ENCODE measurements around the gene DEFB108B. TPM values are rescaled to one million over a fixed set of nuclear protein-coding genes. Genes with fewer than 3 reads are reported as not detected.
"Not testable (repeated sequence)": the region's sequence is repeated elsewhere in the genome, so short reads cannot be mapped to it uniquely, and the experiment has no call there.

Gene DEFB108B, protein sequence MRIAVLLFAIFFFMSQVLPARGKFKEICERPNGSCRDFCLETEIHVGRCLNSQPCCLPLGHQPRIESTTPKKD
- total RNA-seq = not detected
- not detected for polyA plus RNA-seq
- not detected for total RNA-seq

DNA sequence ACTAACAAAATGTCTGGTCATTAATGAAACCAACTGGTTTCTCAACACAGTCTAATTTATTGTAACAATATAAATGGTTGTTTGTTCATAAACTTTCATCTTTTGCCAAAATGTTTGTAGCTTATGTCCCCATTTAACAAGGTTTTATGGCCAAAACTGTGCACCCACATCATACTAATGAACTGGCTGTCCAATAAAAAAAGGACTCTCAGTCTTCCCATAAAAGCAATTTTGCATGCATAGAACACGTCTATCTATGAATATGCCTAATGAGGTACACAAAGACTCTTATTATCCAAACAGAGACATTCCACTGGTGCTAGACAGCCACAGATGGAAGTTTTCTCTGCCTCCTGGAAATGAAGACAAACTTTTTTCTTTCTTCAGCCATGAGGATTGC, at the start of gene DEFB108B:
TSS of gene DEFB108B (plus strand) at position 390 of the 400 bp plus-strand sequence. CDS start at position 390, 0 bp downstream.
- H3K4me1 ChIP-seq (ENCODE audit: control insufficient read depth in 2 of 2, insufficient read depth in 2 of 2, low read length in 2 of 2); H3K4me3 Mint-ChIP-seq; H3K36me3 Mint-ChIP-seq; H3K4me3 ChIP-seq (ENCODE audit: low read length); ATAC-seq; H3K9me3 ChIP-seq (ENCODE audit: control insufficient read depth in 2 of 3, low read length in 3 of 3); intact Hi-C loops (cut with micrococcal nuclease); H3K36me3 ChIP-seq (ENCODE audit: control insufficient read depth in 2 of 3, insufficient read depth in 3 of 3, low read length in 3 of 3); DNase-seq; H3K27me3 Mint-ChIP-seq; H3K27ac ChIP-seq (ENCODE audit: low read depth, low read length); H3K27me3 ChIP-seq (ENCODE audit: control insufficient read depth in 2 of 2, insufficient read depth in 2 of 2, low read length in 2 of 2); H3K27ac Mint-ChIP-seq; H3K4me1 Mint-ChIP-seq; CTCF ChIA-PET; POLR2A ChIA-PET: not testable (repeated sequence)
- H3K9me3 Mint-ChIP-seq = peaks cover 0 to 16% (median 3%) of the 10 kb centered on the region in 11 donors

DNA sequence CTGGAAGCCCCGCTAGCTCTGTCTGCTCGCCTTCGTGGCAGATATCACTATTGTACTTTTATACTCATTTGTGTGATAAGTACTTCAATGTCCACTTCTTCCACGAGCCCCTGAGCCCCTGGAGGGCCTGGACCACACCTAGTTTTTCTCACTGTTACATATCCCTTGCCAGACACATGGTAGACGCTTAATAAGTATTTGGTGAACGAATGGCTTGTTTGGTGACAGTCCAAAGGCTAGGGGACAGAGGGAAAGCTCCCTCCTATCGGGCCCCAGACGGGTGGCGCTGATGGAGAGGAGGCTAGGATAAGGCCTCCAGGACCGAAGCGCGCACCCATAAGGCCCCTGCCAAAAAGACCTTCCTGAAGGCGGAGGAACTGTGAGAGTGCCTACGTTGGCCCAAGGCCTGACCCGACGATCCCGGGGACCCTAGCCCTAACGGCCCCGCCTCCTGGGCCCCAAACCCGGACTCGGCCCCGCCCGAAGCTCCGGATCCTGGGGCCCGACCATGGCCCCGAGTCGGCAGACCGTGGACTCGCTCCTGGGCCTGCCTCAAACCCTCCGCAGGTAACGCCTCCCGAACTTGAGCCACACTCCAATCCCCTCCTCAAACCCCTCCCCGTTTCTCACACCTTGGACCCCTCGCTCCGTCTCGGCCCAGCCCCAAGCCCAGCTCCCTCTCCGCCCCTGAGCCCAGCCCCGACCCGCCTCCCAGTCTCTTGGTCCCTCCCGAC, 46.7 kb upstream of the DEFB108B start:
- H3K36me3 Mint-ChIP-seq; ATAC-seq; H3K4me1 ChIP-seq (ENCODE audit: control insufficient read depth in 2 of 2, insufficient read depth in 2 of 2, low read length in 2 of 2); H3K27me3 ChIP-seq (ENCODE audit: control insufficient read depth in 2 of 2, insufficient read depth in 2 of 2, low read length in 2 of 2); H3K9me3 Mint-ChIP-seq; H3K36me3 ChIP-seq (ENCODE audit: control insufficient read depth in 2 of 3, insufficient read depth in 3 of 3, low read length in 3 of 3); H3K27me3 Mint-ChIP-seq; H3K9me3 ChIP-seq (ENCODE audit: control insufficient read depth in 2 of 3, low read length in 3 of 3): not testable (repeated sequence)
- H3K27ac Mint-ChIP-seq = peak overlapping the region; percentile 84 to 99 (median 97)
- H3K4me3 Mint-ChIP-seq = peak overlapping the region; percentile 95 to 100 (median 98)
- POLR2A ChIA-PET = interaction anchor here (0.6 kb wide), 1 partner anchor 334 kb away, joined by 3 read pairs; no protein-coding TSS in a partner anchor
- Histone ChIP-seq H3K4me3 (ENCODE audit: low read length) (peak overlapping the region; percentile 86), H3K27ac (ENCODE audit: low read depth, low read length) (peak overlapping the region; percentile 93)
- peak in 1 of 9 donors; percentile 9 for DNase-seq
- intact Hi-C loops (cut with micrococcal nuclease) = loop anchor here (2.0 to 5.0 kb wide), 6 partner anchors 27 to 1356 kb away; partner anchors contain the start of genes CLPB (in 1 of the 2), FCHSD2 (in 1 of the 2), INPPL1 (in 1 of the 2) and NADSYN1 (in 1 of the 2)
- CTCF ChIA-PET = interaction anchor here (0.6 kb wide), 2 partner anchors 17 to 1357 kb away, joined by 4 read pairs; no protein-coding TSS in a partner anchor
- peaks cover 0 to 20% (median 12%) of the 10 kb centered on the region in 7 donors for H3K4me1 Mint-ChIP-seq

DNA sequence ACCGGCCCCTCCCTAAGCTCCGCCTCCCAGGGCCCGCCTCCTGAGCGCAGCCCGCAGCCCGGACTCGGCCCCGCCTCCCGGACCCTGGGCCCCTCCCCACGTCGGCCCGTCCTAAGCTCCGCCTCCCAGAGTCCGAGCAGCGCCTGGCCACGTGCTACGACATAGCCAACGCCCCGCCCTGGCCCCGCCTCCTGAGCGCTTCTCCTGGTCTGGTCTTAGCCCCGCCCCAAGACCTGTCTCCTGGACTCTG, 46.2 kb upstream of the DEFB108B start:
- Mint-ChIP-seq H3K27ac (peak overlapping the region; percentile 88 to 99 (median 98)), H3K4me1 (peaks cover 0 to 20% (median 12%) of the 10 kb centered on the region in 7 donors), H3K4me3 (peak overlapping the region; percentile 95 to 100 (median 98))
- POLR2A ChIA-PET; H3K27me3 ChIP-seq (ENCODE audit: control insufficient read depth in 2 of 2, insufficient read depth in 2 of 2, low read length in 2 of 2); H3K36me3 ChIP-seq (ENCODE audit: control insufficient read depth in 2 of 3, insufficient read depth in 3 of 3, low read length in 3 of 3); H3K27me3 Mint-ChIP-seq; H3K4me1 ChIP-seq (ENCODE audit: control insufficient read depth in 2 of 2, insufficient read depth in 2 of 2, low read length in 2 of 2); H3K36me3 Mint-ChIP-seq; H3K9me3 ChIP-seq (ENCODE audit: control insufficient read depth in 2 of 3, low read length in 3 of 3); H3K9me3 Mint-ChIP-seq: not testable (repeated sequence)
- intact Hi-C loops (cut with micrococcal nuclease) = loop anchor here (1.0 to 5.0 kb wide), 12 partner anchors 26 to 1356 kb away; partner anchors contain the start of genes NADSYN1 (in 2 of the 2), XNDC1N (in 2 of the 2), ANAPC15 (in 1 of the 2) and CLPB (in 1 of the 2)
- peak; percentile 92 for ATAC-seq
- Histone ChIP-seq H3K4me3 (ENCODE audit: low read length) (peak overlapping the region; percentile 86), H3K27ac (ENCODE audit: low read depth, low read length) (peak overlapping the region; percentile 93)
- DNase-seq = peak; percentile 90 to 97 (median 95)
- CTCF ChIA-PET = interaction anchor here (0.6 kb wide), 1 partner anchor 16 kb away, joined by 4 read pairs; no protein-coding TSS in a partner anchor

DNA sequence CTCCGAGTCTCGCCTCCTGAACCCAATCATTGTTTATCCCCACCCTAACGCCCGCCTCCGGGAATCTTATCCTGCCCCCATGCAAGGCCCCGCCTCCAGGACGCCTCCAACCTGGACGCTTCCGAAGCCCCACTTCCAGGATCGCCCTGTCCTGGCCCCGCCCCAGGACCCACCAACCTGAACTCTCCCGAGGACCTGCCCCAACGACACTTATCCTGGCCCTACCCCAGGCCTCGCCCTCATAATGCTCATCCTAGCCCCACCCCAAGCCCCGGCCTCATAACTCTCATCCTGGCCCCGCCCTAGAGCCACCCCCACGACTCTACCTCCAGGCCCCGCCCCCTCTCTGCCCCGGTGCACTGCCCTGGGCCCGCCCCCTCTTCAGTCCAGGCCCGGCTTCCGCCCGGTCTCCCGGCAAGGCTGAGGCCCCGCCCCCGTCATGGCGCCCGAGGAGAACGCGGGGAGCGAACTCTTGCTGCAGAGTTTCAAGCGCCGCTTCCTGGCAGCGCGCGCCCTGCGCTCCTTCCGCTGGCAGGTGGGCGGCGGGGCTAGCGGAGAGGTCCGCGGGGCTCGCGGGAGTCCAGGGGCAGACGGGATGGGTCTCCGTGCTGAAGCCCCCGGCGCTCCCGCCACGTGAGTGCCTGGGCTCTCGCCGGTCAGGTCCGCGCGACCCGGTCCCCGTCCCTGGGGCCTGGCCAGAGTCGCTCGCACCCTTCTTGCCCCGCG, 45.7 kb upstream of the DEFB108B start:
- no peaks in the 10 kb centered on the region for H3K36me3 Mint-ChIP-seq
- Histone ChIP-seq H3K27me3 (ENCODE audit: control insufficient read depth in 2 of 2, insufficient read depth in 2 of 2, low read length in 2 of 2) (no peaks in the 10 kb centered on the region), H3K36me3 (ENCODE audit: control insufficient read depth in 2 of 3, insufficient read depth in 3 of 3, low read length in 3 of 3) (peaks cover 0 to 4% (median 0%) of the 10 kb centered on the region in 3 experiments), H3K9me3 (ENCODE audit: control insufficient read depth in 2 of 3, low read length in 3 of 3) (no peaks in the 10 kb centered on the region), H3K4me3 (ENCODE audit: low read length) (peak overlapping the region; percentile 86), H3K27ac (ENCODE audit: low read depth, low read length) (peak overlapping the region; percentile 93), H3K4me1 (ENCODE audit: control insufficient read depth in 2 of 2, insufficient read depth in 2 of 2, low read length in 2 of 2) (no peaks in the 10 kb centered on the region)
- H3K27me3 Mint-ChIP-seq = peaks cover 0 to 5% (median 0%) of the 10 kb centered on the region in 5 donors
- peaks cover 0 to 3% (median 0%) of the 10 kb centered on the region in 11 donors for H3K9me3 Mint-ChIP-seq
- POLR2A ChIA-PET = no interaction called here
- peak overlapping the region; percentile 88 to 99 (median 98) for H3K27ac Mint-ChIP-seq
- H3K4me1 Mint-ChIP-seq = peaks cover 0 to 20% (median 12%) of the 10 kb centered on the region in 7 donors
- intact Hi-C loops (cut with micrococcal nuclease) = loop anchor here (1.0 to 5.0 kb wide), 12 partner anchors 26 to 1355 kb away; partner anchors contain the start of genes NADSYN1 (in 2 of the 2), XNDC1N (in 2 of the 2), ANAPC15 (in 1 of the 2) and CLPB (in 1 of the 2)
- CTCF ChIA-PET = no interaction called here
- ATAC-seq = peak; percentile 98
- peak overlapping the region; percentile 95 to 100 (median 98) for H3K4me3 Mint-ChIP-seq
- peak; percentile 86 to 96 (median 94) for DNase-seq

DNA sequence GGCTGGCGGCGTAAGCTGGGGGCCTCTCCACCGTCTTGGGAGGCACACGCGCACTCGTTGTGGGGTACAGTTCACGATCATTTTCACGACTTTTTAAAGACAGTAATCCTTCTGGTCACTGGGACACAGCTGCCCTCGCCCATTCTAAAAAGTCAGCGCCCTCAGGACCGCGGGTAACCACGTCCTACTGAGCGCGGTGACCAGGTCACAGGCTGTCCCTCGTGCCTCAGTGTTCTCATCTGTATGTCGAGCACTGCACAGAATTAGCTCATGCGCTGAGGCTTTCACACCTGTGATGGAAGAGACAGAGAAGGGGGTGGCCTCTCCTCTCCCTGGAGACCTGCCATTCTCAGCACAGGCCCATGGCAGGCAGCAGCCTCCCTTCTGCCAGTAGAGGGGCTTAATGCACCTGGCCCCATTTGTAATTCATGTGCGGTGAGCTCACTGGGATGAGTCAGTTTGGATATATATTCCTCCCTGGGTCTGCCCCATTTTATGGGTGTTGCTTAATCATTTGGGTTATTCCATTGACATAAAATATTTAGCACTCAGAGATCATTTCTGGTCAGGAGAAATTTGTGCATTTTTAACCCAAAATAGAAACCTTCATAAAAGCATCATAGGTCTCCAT, 45.1 kb upstream of the DEFB108B start:
- H3K4me3 Mint-ChIP-seq = peak overlapping the region; percentile 91 to 100 (median 98)
- intact Hi-C loops (cut with micrococcal nuclease) = loop anchor here (1.0 to 5.0 kb wide), 12 partner anchors 25 to 1354 kb away; partner anchors contain the start of genes NADSYN1 (in 2 of the 2), XNDC1N (in 2 of the 2), ANAPC15 (in 1 of the 2) and CLPB (in 1 of the 2)
- peaks cover 2 to 24% (median 12%) of the 10 kb centered on the region in 7 donors for H3K4me1 Mint-ChIP-seq
- H3K36me3 ChIP-seq (ENCODE audit: control insufficient read depth in 2 of 3, insufficient read depth in 3 of 3, low read length in 3 of 3); ATAC-seq; H3K9me3 Mint-ChIP-seq; CTCF ChIA-PET; H3K27me3 Mint-ChIP-seq; POLR2A ChIA-PET; H3K27me3 ChIP-seq (ENCODE audit: control insufficient read depth in 2 of 2, insufficient read depth in 2 of 2, low read length in 2 of 2); H3K36me3 Mint-ChIP-seq; H3K9me3 ChIP-seq (ENCODE audit: control insufficient read depth in 2 of 3, low read length in 3 of 3); H3K4me1 ChIP-seq (ENCODE audit: control insufficient read depth in 2 of 2, insufficient read depth in 2 of 2, low read length in 2 of 2): not testable (repeated sequence)
- peak in 5 of 9 donors; percentile 20 to 36 (median 27) for DNase-seq
- peak overlapping the region; percentile 86 for H3K4me3 ChIP-seq (ENCODE audit: low read length)
- peak overlapping the region; percentile 77 to 99 (median 91) for H3K27ac Mint-ChIP-seq
- H3K27ac ChIP-seq (ENCODE audit: low read depth, low read length) = peak overlapping the region; percentile 93
